Activated CD4-positive, alpha-beta T cell treated with anti-CD3 and anti-CD28 coated beads for 1 hour (primary cell): ENCODE data around the gene TM2D3.

Experiments
- DNase-seq: peaks from one replicate; pipeline ENCODE4 v3.0.0-alpha.2; 2020

TM2D3 gene

GRCh38 chr15:101620671-101621070 lies 31.5 kb downstream of the TM2D3 start:
- no peak for DNase-seq

GRCh38 chr15:101619615-101619865 lies 32.6 kb downstream of the TM2D3 start:
- DNase-seq, result no peak

DNA sequence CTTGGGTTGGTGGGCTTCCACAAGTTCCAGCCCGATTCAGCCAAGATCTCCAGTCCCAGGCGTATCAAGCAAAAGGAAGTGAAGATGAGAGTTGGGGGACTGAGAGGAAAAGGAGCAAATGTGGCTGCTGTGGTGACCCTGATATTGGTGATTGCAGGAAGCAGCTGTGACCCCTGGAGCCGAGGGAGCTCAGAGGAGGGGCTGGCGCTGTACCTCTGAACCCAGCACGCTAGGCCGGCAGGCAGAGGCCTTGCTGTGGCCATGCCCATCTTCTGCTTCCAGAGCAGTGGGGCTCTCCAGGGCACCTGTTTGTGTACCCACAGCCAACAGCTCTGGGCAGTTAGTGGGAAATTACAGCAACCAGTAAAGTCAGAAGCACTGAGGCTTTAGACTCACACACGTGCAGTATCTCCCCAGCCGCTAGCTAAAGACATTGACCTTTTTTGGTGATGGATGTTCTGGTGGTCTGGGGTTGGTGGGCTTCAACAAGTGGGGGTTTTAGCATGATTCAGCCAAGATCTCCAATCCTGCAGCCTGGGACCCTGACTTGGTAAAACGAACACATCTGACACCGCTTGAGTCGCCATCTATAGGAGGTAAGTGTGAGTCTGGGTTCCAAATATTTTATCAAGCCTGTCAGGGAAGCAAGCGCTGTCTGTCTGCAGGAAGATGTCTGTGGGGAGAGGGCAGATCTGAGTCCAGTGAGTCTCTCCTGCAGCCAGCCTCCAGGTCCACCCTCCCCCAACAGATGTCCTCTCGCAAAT lies 33.1 kb downstream of the TM2D3 start:
- DNase-seq, result no peak

GRCh38 chr15:101618076-101618475 lies 34.1 kb downstream of the TM2D3 start:
- no peak for DNase-seq

DNA sequence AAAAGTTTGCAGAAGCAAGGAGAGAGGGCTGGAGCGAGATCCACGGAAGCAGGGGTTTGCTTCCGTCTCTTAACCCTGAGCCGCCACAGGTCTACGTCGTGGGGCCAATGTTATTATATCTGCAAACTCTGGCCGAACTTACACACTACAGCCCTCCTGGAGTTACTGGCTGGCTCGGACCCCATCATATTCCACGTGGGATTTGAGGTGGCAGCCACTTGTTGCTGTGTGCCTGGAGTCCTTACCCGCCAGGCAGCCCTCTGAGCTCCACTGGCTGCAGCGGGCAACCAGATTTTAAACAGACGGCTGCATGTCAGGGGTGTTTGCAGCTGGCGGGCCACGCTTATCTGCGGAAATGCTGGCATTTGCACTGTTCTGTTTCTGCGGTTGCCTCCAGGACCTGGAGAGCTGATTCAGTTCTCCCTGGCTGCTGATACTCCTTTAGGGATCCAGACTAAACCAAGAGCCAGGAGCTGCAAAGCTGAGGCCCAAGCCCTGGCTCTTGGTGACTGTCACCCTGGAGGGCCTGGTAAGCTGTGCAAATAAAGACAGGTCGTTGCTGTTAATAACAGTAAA lies 34.7 kb downstream of the TM2D3 start:
- no peak for DNase-seq

- DNase-seq, result no peak
Observed at GRCh38 chr15:101615986-101616848, 36.0 kb downstream of the TM2D3 start.

- no peak for DNase-seq
Observed at GRCh38 chr15:101615414-101615985, 36.7 kb downstream of the TM2D3 start.

DNA sequence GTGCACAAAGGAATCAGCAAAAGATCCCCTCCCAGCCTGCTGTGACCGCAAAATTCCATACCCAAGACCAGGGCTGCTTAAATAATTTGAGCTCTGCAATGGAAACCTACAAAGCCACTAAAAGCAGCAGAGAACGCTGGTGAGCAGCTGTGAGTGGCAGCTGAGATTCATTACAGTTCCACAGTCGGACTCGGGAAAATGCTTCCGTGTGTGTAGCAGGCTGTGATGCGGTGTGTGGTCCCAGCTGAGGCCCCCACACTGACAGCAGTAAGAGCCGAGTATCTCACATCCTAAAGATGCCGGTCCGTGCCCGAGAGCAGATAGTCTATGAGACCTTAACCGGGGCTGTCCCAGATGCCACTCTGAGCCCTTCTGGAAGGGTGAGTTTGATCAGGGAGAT lies 37.4 kb downstream of the TM2D3 start:
- DNase-seq, result no peak

- no peak for DNase-seq
Observed at GRCh38 chr15:101614001-101614585, 38.1 kb downstream of the TM2D3 start.

DNA sequence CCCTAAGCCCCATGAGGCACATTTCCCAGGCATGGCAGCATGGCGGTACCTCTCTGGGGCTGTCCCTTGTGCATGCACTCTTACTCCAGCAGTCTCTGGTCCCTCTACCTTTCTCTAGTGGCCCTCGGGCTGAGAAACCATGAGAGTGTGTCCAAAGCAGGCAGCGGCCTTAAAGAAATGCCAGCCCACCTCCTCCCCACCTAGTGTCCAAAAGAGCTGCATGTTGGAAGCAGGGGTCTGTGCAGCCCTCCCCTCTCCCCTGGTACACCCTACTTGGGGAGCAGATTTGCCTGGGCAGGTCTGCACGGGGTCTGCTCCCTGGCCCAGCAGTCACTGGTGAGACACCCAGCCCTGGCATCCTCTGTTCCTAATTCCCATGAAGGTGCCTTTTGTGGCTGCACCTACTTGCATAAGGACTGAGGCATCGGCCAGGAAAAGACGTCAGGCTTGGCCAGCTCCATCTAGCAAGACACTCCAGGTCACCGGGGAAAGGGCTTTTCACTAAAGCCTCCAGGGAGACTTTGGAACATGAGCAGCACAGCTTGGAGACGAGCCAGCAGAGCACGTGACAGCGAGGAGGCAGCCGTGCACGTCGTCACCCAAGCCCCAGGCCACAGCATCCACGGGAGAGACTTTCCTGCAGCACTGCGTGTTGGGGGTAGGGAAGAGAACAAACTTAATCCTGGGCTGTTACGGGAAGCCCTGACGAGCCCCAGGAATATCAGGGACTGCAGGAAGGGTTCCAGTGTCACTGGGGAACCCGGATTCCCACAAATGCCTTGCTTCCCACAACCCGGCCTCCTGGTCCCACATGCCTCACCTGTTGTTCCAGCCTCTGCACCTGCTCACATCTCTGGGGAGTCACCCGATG lies 38.8 kb downstream of the TM2D3 start:
- DNase-seq, result no peak

GRCh38 chr15:101612676-101613075 lies 39.5 kb downstream of the TM2D3 start:
- DNase-seq, result no peak

DNA sequence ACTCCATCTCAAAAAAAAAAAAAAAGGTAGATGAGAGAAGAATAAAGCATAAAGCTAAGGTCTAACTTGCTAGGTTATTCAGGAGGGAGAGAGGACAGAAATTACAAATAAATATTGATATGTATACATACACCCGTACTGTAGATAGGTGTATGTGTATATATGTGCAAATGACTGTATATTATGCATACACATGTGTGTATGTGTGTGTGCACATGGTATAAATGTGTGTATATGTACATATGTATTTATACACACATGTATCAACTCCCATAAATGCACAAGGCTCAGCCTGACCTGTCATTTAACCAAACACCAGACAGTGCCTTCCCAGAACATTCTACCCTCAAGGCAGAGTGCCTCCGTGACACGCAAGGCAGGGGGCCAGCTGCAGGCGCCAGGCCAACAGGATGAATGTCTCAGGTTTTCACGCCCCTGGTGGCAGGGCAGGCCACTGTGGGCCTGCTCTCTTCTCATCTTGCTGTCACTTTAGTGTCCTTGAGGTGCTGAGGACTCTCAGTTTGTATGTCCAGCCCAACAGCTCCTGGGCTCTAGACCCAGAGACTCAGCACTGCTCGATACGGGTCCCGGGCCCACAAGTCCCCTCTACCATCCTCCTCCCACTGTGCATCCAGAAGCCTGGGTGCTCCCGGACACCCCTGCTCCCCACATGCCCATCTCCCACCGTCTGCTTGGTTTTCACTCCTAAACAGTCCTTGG lies 40.4 kb downstream of the TM2D3 start:
- DNase-seq, result no peak

DNA sequence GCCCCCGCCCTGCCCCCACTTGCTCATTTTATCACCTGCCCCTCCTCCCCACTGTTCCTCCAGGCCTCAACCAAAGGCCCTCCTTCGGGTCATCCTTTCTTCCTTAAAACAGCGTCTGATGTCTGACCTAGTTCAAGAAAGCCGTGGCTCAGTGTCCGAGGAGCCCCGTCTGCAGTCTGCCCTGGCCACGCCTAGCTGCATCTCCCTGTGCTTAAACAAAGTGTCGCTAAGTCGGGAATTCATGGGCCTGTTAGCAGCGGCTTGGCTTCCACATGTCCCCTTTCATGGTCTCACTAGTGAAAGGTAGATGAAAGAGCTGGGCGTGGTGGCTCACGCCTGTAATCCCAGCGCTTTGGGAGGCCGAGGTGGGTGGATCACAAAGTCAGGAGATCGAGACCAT lies 41.2 kb downstream of the TM2D3 start:
- DNase-seq, result no peak

- no peak for DNase-seq
Observed at GRCh38 chr15:101610611-101611000, 41.6 kb downstream of the TM2D3 start.

GRCh38 chr15:101609742-101610610 lies 42.2 kb downstream of the TM2D3 start:
- no peak for DNase-seq

DNA sequence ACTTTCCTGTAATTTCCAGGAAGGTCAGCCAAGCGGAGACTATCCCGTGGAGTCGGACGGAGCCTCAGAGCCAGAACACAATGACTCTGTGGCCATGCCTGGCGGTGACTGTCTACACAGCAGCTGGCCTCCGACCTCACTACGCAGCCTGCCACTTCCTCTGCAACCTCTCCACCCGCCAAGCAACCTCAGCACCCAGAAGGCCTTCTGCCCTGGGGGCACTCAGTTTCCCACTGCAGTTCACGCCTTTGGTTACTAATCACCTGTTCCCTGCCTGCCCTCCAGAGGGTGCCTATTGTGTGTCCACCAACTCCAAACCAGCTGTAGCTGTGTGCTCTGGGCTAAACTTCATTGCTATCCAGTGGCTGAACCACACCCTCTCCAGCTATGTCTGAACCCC lies 44.0 kb downstream of the TM2D3 start:
- no peak for DNase-seq

GRCh38 chr15:101607108-101607507 lies 45.1 kb downstream of the TM2D3 start:
- DNase-seq, result no peak

DNA sequence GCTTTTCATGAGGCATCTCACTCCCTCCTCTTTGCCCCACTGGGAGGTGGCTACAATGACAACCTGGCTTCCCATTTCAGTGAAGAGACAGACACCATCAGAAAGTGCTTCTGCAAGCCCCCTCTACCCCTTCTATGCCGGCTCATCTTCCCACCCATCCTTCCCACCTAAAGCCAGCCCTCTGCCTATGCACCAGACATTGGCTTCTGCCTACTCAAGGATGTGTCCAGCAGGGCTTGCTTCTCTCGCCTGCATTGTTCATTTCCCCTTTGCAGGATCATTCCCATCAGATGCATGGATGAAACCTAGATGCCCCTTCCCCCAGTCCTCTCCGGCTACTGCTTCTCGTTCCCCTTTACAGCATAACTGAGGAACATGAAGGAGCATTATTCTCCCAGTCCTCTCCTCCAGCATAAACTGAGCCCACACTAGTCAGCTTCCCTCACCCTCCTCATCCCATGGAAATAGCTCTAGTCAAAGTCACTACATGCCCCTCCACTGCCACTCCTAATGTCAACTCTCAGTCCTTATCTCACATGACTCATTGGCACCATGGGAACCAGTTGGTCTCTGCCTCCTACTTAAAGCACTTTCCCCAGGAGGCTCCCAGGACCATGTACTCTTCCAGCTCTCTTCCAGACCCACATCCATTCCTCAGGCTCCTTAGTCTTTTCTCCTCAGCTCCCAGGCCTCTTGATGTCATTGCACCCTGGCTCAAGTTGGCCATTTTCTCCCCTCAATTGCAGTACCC lies 47.9 kb downstream of the TM2D3 start:
- DNase-seq, result no peak

DNA sequence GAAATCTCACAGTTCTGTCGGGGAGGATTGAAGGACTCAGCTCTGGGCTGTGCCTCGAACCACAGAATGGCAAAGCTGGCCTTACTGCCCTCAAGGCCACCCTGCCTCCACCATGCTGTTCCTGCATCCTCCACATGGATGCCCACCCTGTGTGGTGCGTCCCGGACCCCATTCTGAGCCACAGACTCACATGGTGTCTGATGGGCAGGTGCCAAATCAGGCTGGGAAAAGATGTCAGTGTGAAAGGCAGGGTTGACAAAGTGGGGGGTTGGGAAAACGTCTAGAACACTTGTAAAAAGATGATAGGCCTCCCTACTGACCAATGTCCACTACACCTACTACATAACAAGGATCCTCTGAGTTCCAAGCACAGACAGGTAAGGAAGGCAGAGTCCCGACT lies 49.4 kb downstream of the TM2D3 start:
- no peak for DNase-seq

DNA sequence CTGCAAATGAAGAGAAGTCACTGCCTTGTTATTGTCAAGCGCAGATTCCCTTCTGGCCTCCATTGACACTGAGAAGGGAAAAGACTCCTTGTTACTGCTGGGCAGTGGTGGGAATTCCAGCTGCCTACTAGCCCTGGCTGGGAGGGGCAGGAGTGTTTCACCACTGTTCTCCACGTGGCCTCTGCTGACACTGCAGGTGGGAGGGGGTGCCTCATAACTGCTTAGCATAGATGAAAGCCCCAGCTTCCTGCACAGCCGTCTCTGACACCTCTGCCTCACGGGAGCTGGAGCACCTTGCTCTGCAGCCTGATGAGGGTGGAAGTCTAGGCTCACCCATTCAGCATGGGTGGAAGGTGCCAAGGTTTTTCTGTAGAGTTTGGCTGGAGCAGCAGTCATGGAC lies 52.1 kb downstream of the TM2D3 start:
- no peak for DNase-seq
